GM23248 (cell line): ENCODE data around the gene PRXL2B. TPM values are rescaled to one million over a fixed set of nuclear protein-coding genes. Genes with fewer than 3 reads are reported as not detected.

Source experiments
- DNase-seq: peaks from one replicate; pipeline ENCODE4 v3.0.0-alpha.2; 2015
- H2AFZ ChIP-seq: fragments of 200-600 bp; sonication (generic); 2 replicates; pipeline ENCODE4 v1.6.1; 2016; ENCODE audit warnings: antibody characterized with exemption
- H3F3A ChIP-seq: fragments of 200-600 bp; sonication (generic); 2 replicates; pipeline ENCODE4 v1.6.1; 2016; ENCODE audit warnings: mild to moderate bottlenecking, antibody characterized with exemption, mixed run types; ENCODE audit not compliant: insufficient read depth
- H3K27ac ChIP-seq: fragments of 200-600 bp; sonication (generic); 2 replicates; pipeline ENCODE4 v1.5.1; 2016; ENCODE audit warnings: mild to moderate bottlenecking
- H3K27me3 ChIP-seq: fragments of 200-600 bp; sonication (generic); replicated peaks from 2 replicates; pipeline ENCODE4 v1.6.1; 2016; ENCODE audit warnings: mild to moderate bottlenecking; ENCODE audit not compliant: insufficient read depth
- H3K36me3 ChIP-seq: fragments of 200-600 bp; sonication (generic); 2 replicates; pipeline ENCODE4 v1.6.1; 2016; ENCODE audit warnings: low read depth, mild to moderate bottlenecking
- H3K4me1 ChIP-seq: fragments of 200-600 bp; sonication (generic); 2 replicates; pipeline ENCODE4 v1.6.1; 2016; ENCODE audit warnings: mild to moderate bottlenecking; ENCODE audit not compliant: insufficient read depth
- H3K4me2 ChIP-seq: fragments of 200-600 bp; sonication (generic); one replicate; pipeline ENCODE4 v1.6.1; 2016; ENCODE audit warnings: mild to moderate bottlenecking; ENCODE audit not compliant: unreplicated experiment
- H3K4me3 ChIP-seq: fragments of 200-600 bp; sonication (generic); 2 replicates; pipeline ENCODE4 v1.5.1; 2016; ENCODE audit warnings: mild to moderate bottlenecking
- H3K79me2 ChIP-seq: fragments of 200-600 bp; sonication (generic); 2 replicates; pipeline ENCODE4 v1.6.1; 2016; ENCODE audit warnings: mild to moderate bottlenecking; ENCODE audit not compliant: insufficient read depth
- H3K9ac ChIP-seq: fragments of 200-600 bp; sonication (generic); 2 replicates; pipeline ENCODE4 v1.6.1; 2016; ENCODE audit warnings: mild to moderate bottlenecking
- H3K9me2 ChIP-seq: fragments of 200-600 bp; sonication (generic); 2 replicates; pipeline ENCODE4 v1.6.1; 2016; ENCODE audit warnings: mixed run types, mild to moderate bottlenecking, moderate library complexity; ENCODE audit not compliant: insufficient read depth
- H3K9me3 ChIP-seq: fragments of 200-600 bp; sonication (generic); one replicate; pipeline ENCODE4 v1.6.1; 2017; ENCODE audit warnings: low read depth
- H4K20me1 ChIP-seq: fragments of 200-600 bp; sonication (generic); 2 replicates; pipeline ENCODE4 v1.6.0; 2016; ENCODE audit not compliant: insufficient read depth
- EZH2 ChIP-seq: fragments of 200-600 bp; sonication (generic); IDR thresholded peaks from 2 replicates; pipeline ENCODE4 v1.6.1; 2018; ENCODE audit warnings: antibody characterized with exemption, mild to moderate bottlenecking; ENCODE audit not compliant: insufficient read depth, poor library complexity, severe bottlenecking
- EZH2phosphoT487 ChIP-seq: fragments of 200-600 bp; sonication (generic); IDR thresholded peaks from 2 replicates; pipeline ENCODE4 v1.6.1; 2018; ENCODE audit warnings: antibody characterized with exemption, moderate library complexity, mild to moderate bottlenecking, low read depth; ENCODE audit not compliant: insufficient read depth
- WGBS, 2 experiments: methylation state at CpG; one replicate each; pipeline ENCODE4 v1.1.6; 2015 to 2017; ENCODE audit warnings: low lambda C conversion rate in 2 of 2, low coverage in 1 of 2; ENCODE audit errors: missing lambda C conversion rate in 2 of 2; 5-methylcytosine and 5-hydroxymethylcytosine counted together
- in situ Hi-C: fragments of 300-500 bp; cut with MboI; formaldehyde crosslinking; loops from 2 replicates; pipeline ENCODE4 v1.15.0; 2020
- polyA plus RNA-seq: library from polyadenylated mRNA; unstranded; fragments of >200 nt; fragmentation: Nextera tagmentation; extraction: Ambion mirVana; gene quantifications from 2 replicates; pipeline ENCODE4 v1.2.1, GENCODE V29; 2016
- total RNA-seq: library from RNA; depleted of rRNA; stranded (reverse); fragments of >200 nt; shearing (Covaris generic); gene quantifications from 2 replicates; pipeline ENCODE4 v1.2.3, GENCODE V29; 2014

PRXL2B gene
- total and polyA plus RNA-seq, 2 experiments from 2014 or later, result 11.3 to 13.5 TPM

GRCh38 chr1:2580691-2581090, 5.9 kb upstream of the PRXL2B start:
- TF ChIP-seq EZH2phosphoT487, result no peak
- TF ChIP-seq EZH2, result no peak
- Histone ChIP-seq H4K20me1 (no peaks in the 10 kb centered on the region), H3K9me2 (no peaks in the 10 kb centered on the region), H3K4me1 (no peaks in the 10 kb centered on the region), H3K4me3 (no peak overlapping the region), H3K9me3 (no peaks in the 10 kb centered on the region), H3K79me2 (no peaks in the 10 kb centered on the region), H3K27me3 (no peaks in the 10 kb centered on the region), H3K4me2 (no peak overlapping the region), H3K27ac (no peak overlapping the region), H2AFZ (no peak overlapping the region), H3K36me3 (no peaks in the 10 kb centered on the region), H3K9ac (no peak overlapping the region), H3F3A (no peaks in the 10 kb centered on the region)
- DNase-seq, result no peak
- in situ Hi-C loops, result no loop called here
- WGBS, 2 experiments, result 73 to 75% methylated on average over 10 of the region's 10 CpGs

- Histone ChIP-seq H3K9me2 (no peaks in the 10 kb centered on the region), H3K27ac (no peak overlapping the region), H3K36me3 (no peaks in the 10 kb centered on the region), H4K20me1 (no peaks in the 10 kb centered on the region), H3K9ac (no peak overlapping the region), H3K4me2 (no peak overlapping the region), H3K27me3 (no peaks in the 10 kb centered on the region), H2AFZ (no peak overlapping the region), H3K79me2 (no peaks in the 10 kb centered on the region), H3K9me3 (no peaks in the 10 kb centered on the region), H3F3A (no peaks in the 10 kb centered on the region), H3K4me1 (no peaks in the 10 kb centered on the region), H3K4me3 (no peak overlapping the region)
- 15 to 16% methylated on average over 7 of the region's 7 CpGs for WGBS, 2 experiments
- peak; percentile 65 for DNase-seq
- in situ Hi-C loops, result no loop called here
- TF ChIP-seq EZH2 (no peak), EZH2phosphoT487 (no peak)
Observed at GRCh38 chr1:2582391-2582790, 4.2 kb upstream of the PRXL2B start.

GRCh38 chr1:2583331-2583791, 3.2 kb upstream of the PRXL2B start:
- TF ChIP-seq EZH2phosphoT487, result no peak
- no peak for TF ChIP-seq EZH2

GRCh38 chr1:2583871-2584351, 2.7 kb upstream of the PRXL2B start:
- Histone ChIP-seq H3K9me2 (no peaks in the 10 kb centered on the region), H3K4me3 (no peak overlapping the region), H3F3A (no peaks in the 10 kb centered on the region), H3K9me3 (no peaks in the 10 kb centered on the region), H3K27me3 (no peaks in the 10 kb centered on the region), H3K79me2 (no peaks in the 10 kb centered on the region), H3K4me1 (no peaks in the 10 kb centered on the region), H2AFZ (no peak overlapping the region), H4K20me1 (no peaks in the 10 kb centered on the region), H3K27ac (no peak overlapping the region), H3K4me2 (no peak overlapping the region), H3K36me3 (no peaks in the 10 kb centered on the region), H3K9ac (no peak overlapping the region)
- no peak for DNase-seq
- WGBS, 2 experiments, result 89% methylated on average over 14 of the region's 14 CpGs
- TF ChIP-seq EZH2phosphoT487 (no peak), EZH2 (no peak)
- in situ Hi-C loops, result no loop called here

More at GRCh38 chr1:2583331-2583791, 3.2 kb upstream of the PRXL2B start:
- Histone ChIP-seq H3K4me1 (no peaks in the 10 kb centered on the region), H3K36me3 (no peaks in the 10 kb centered on the region), H3F3A (no peaks in the 10 kb centered on the region), H3K79me2 (no peaks in the 10 kb centered on the region), H3K4me3 (no peak overlapping the region), H3K4me2 (no peak overlapping the region), H3K27ac (no peak overlapping the region), H3K9me3 (no peaks in the 10 kb centered on the region), H2AFZ (no peak overlapping the region), H3K9me2 (no peaks in the 10 kb centered on the region), H4K20me1 (no peaks in the 10 kb centered on the region), H3K27me3 (no peaks in the 10 kb centered on the region), H3K9ac (no peak overlapping the region)
- WGBS, 2 experiments, result 46 to 50% methylated on average over 5 of the region's 5 CpGs
- in situ Hi-C loops, result no loop called here
- DNase-seq, result peak; percentile 19
